CD4-positive, alpha-beta memory T cell (primary cell): Measurements from ENCODE around the gene SS18. TPM values are rescaled to one million over a fixed set of nuclear protein-coding genes. Genes with fewer than 3 reads are reported as not detected.

Experiments used
- CTCF ChIA-PET: fragments of 350-600 bp; sonication (Branson Sonifier 250); formaldehyde crosslinking; loops from one replicate; lab custom pipeline; 2021; ENCODE audit warnings: inconsistent platforms; ENCODE audit not compliant: partially characterized antibody; lab: Charles Lee
- POLR2A ChIA-PET: fragments of 350-600 bp; sonication (Branson Sonifier 250); formaldehyde crosslinking; loops from one replicate; lab custom pipeline; 2021; ENCODE audit not compliant: partially characterized antibody; lab: Charles Lee
- DNase-seq, 5 donors: peaks; one replicate each; pipeline versions ENCODE4 v3.0.0 to v3.0.0-alpha.2; 2020 to 2022; ENCODE audit warnings: mixed read lengths in 1 of 5
- H3K27ac ChIP-seq: one replicate; pipeline ENCODE4 v1.7.0; 2013; ENCODE audit warnings: low read depth, low read length
- H3K27me3 ChIP-seq: 2 replicates; pipeline ENCODE4 v1.7.0; 2013; ENCODE audit warnings: mild to moderate bottlenecking, low read length, moderate library complexity; ENCODE audit not compliant: insufficient read depth
- H3K36me3 ChIP-seq: 2 replicates; pipeline ENCODE4 v1.7.0; 2013; ENCODE audit warnings: mild to moderate bottlenecking, low read length, moderate library complexity; ENCODE audit not compliant: insufficient read depth
- H3K4me1 ChIP-seq: 2 replicates; pipeline ENCODE4 v1.7.0; 2013; ENCODE audit warnings: mild to moderate bottlenecking, low read length, moderate library complexity; ENCODE audit not compliant: insufficient read depth
- H3K4me3 ChIP-seq, 2 donors: one replicate each; pipeline ENCODE4 v1.7.0; 2013; ENCODE audit warnings: low read length in 2 of 2, mild to moderate bottlenecking in 1 of 2
- H3K9me3 ChIP-seq, 2 donors: one replicate each; pipeline ENCODE4 v1.7.0; 2013; ENCODE audit warnings: low read length in 2 of 2, control low read depth in 1 of 2; ENCODE audit not compliant: control insufficient read depth in 1 of 2
- H3K27ac Mint-ChIP-seq, 7 donors: one replicate each; pipeline ENCODE4 v1.8.0; 2020 to 2021; ENCODE audit warnings: mixed read lengths in 7 of 7, mild to moderate bottlenecking in 6 of 7, inconsistent platforms in 3 of 7, moderate library complexity in 3 of 7
- H3K27me3 Mint-ChIP-seq, 2 donors: one replicate each; pipeline ENCODE4 v1.8.0; 2020 to 2021; ENCODE audit warnings: mixed read lengths in 2 of 2
- H3K36me3 Mint-ChIP-seq, 2 donors: one replicate each; pipeline ENCODE4 v1.8.0; 2020 to 2021; ENCODE audit warnings: mixed read lengths in 2 of 2, inconsistent platforms in 1 of 2, mild to moderate bottlenecking in 1 of 2
- H3K4me1 Mint-ChIP-seq, 4 donors: one replicate each; pipeline ENCODE4 v1.8.0; 2020 to 2021; ENCODE audit warnings: mixed read lengths in 4 of 4, mild to moderate bottlenecking in 1 of 4
- H3K4me3 Mint-ChIP-seq, 8 donors: one replicate each; pipeline ENCODE4 v1.8.0; 2020 to 2021; ENCODE audit warnings: mixed read lengths in 8 of 8, mild to moderate bottlenecking in 7 of 8, moderate library complexity in 6 of 8, inconsistent platforms in 3 of 8
- H3K9me3 Mint-ChIP-seq, 8 donors: one replicate each; pipeline ENCODE4 v1.8.0; 2020 to 2021; ENCODE audit warnings: mixed read lengths in 8 of 8, mild to moderate bottlenecking in 5 of 8, inconsistent platforms in 3 of 8, moderate library complexity in 1 of 8
- intact Hi-C: fragments of 100-400 bp; cut with micrococcal nuclease; formaldehyde crosslinking; loops from one replicate; pipeline ENCODE4 v1.15.1; 2023
- polyA plus RNA-seq, 2 donors: library from polyadenylated mRNA; unstranded; fragments of 300-500 nt; fragmentation: Illumina TruSeq; gene quantifications; one replicate each; pipeline ENCODE4 v1.2.3, GENCODE V29; 2021
- total RNA-seq, 2 experiments: library from RNA; stranded (reverse); gene quantifications; one replicate each; pipeline ENCODE4 v1.2.3, GENCODE V29; 2021

SS18 gene
- total and polyA plus RNA-seq, 4 experiments from 2014 or later, result 34.5 to 79.3 (median 58.9) TPM

DNA sequence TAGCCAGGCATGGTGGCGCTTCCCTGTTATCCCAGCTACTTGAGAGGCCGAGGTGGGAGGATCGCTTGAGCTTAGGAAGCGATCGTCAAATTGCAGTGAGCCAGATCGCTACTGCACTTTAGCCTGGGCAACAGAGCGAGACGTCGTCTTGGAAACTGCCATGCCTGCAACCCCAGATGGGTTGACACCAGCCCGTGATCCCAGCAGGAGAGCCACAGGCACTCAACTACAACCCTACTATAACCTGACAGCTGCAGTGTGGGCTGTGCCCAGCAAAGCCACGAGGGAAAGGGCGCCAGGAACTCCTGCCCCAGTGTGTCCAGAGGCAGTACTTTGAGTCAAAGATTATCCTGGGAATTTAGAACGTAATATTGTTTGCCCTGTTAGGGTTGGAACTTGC, 85.6 kb downstream of the SS18 start:
- H3K27ac Mint-ChIP-seq, result no peak overlapping the region
- H3K27ac ChIP-seq, result no peak overlapping the region
- no peaks in the 10 kb centered on the region for H3K9me3 ChIP-seq
- peaks cover 0 to 5% (median under 1%) of the 10 kb centered on the region in 4 donors for H3K4me1 Mint-ChIP-seq
- CTCF ChIA-PET, result no interaction called here
- POLR2A ChIA-PET, result no interaction called here
- no peaks in the 10 kb centered on the region for H3K36me3 ChIP-seq
- H3K36me3 Mint-ChIP-seq, result no peaks in the 10 kb centered on the region
- no peak overlapping the region for H3K4me3 ChIP-seq
- H3K4me1 ChIP-seq, result no peaks in the 10 kb centered on the region
- intact Hi-C loops, result no loop called here
- no peak overlapping the region for H3K4me3 Mint-ChIP-seq
- H3K27me3 Mint-ChIP-seq, result no peaks in the 10 kb centered on the region
- no peaks in the 10 kb centered on the region for H3K27me3 ChIP-seq
- no peak for DNase-seq
- H3K9me3 Mint-ChIP-seq, result peaks cover 0 to 2% (median 0%) of the 10 kb centered on the region in 8 donors

DNA sequence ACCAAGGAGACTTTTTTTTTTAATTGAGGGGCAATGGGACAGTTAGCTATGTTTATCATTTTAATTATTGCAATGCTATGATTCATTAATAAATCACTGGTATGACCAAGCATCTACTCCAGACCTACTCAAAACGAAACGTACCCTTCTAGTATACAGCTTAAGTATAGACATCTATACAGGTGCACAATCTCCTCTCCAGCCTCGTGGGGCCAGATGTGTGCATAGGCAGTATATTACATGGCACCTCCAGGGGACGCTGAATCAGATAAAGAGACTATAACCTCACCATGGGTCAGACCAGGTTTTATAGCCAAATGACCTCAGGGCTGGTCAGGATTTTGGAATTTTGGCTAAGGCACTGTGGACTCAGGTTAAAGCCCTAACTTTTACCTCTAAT, 86.6 kb downstream of the SS18 start:
- H3K4me3 Mint-ChIP-seq, result no peak overlapping the region
- no peaks in the 10 kb centered on the region for H3K27me3 Mint-ChIP-seq
- Histone ChIP-seq H3K27me3 (no peaks in the 10 kb centered on the region), H3K36me3 (no peaks in the 10 kb centered on the region), H3K27ac (no peak overlapping the region), H3K4me1 (no peaks in the 10 kb centered on the region), H3K4me3 (no peak overlapping the region), H3K9me3 (no peaks in the 10 kb centered on the region)
- ChIA-PET CTCF (no interaction called here), POLR2A (no interaction called here)
- H3K27ac Mint-ChIP-seq, result no peak overlapping the region
- intact Hi-C loops, result no loop called here
- H3K9me3 Mint-ChIP-seq, result peaks cover 0 to 7% (median 0%) of the 10 kb centered on the region in 8 donors
- peaks cover 0 to 5% (median under 1%) of the 10 kb centered on the region in 4 donors for H3K4me1 Mint-ChIP-seq
- DNase-seq, result no peak
- peaks cover 0 to 4% of the 10 kb centered on the region in 2 donors for H3K36me3 Mint-ChIP-seq

DNA sequence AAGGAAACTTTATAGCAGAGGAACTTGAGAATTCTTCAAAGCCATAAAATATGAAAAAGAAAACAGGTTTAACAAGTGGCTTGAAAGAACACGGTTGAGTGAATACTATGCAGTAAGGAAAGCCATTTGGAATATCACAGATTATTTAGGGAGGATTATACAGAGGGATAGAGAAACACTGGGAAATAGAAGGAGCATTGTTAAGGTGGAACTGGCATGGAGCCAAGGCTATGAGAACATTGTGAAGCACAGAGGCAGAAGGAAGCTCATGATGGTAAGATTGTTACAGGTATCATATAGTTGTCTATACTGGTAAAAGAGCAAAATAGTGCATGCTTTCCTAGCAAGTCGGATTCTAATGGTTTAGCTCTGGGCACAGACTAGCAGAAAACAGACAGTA, 87.1 kb downstream of the SS18 start:
- ChIA-PET POLR2A (no interaction called here), CTCF (no interaction called here)
- Histone ChIP-seq H3K4me1 (no peaks in the 10 kb centered on the region), H3K27ac (no peak overlapping the region), H3K9me3 (no peaks in the 10 kb centered on the region), H3K4me3 (no peak overlapping the region), H3K27me3 (no peaks in the 10 kb centered on the region), H3K36me3 (no peaks in the 10 kb centered on the region)
- no peak for DNase-seq
- Mint-ChIP-seq H3K9me3 (peaks cover 0 to 8% (median 0%) of the 10 kb centered on the region in 8 donors), H3K27me3 (no peaks in the 10 kb centered on the region), H3K4me1 (peaks cover 0 to 5% (median under 1%) of the 10 kb centered on the region in 4 donors), H3K4me3 (no peak overlapping the region), H3K36me3 (peaks cover 0 to 4% of the 10 kb centered on the region in 2 donors), H3K27ac (no peak overlapping the region)
- intact Hi-C loops, result no loop called here

DNA sequence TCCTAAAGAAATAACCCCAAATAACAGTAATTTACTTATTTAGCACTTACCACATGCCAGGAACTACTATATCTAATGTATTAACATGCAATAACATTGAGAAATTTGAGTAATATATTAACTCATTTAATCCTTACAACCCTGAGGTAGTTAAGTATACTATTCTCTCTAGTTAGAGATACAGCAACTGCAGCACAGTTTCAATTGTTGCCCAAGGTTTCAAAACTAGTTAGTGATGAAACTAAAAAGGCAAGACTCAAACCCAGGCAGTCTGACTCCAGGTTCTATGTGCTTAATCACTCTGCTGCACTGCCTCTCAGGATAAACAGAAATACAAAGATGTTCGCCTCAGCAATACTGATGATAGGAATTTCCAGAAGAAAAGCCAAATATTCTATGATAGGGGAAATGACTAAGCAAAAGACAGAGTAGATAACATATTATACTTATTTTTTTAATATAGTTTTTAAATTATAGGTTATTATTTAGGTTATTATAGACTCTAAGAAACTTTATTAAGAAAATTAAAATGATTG, 88.0 kb downstream of the SS18 start:
- CTCF ChIA-PET, result no interaction called here
- H3K27me3 Mint-ChIP-seq, result no peaks in the 10 kb centered on the region

DNA sequence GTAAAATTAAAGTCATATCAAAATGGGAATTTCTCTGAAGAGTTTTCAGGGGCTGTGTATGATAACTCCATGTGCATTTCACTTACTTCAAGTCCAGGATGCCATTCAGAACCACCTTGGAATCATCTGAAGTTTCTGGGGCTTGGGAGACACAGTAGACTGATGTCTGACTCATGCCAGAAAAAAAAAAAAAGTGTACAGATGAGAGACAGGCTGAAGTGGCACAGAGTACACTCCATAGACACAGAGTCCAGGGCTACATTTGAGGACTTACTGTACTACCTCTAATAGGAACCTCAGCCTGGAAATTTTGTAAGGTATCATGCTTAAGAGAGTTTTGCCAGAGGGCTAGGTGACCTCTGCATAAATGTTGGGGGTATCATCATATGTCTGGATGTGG, 92.0 kb downstream of the SS18 start:
- Mint-ChIP-seq H3K4me3 (no peak overlapping the region), H3K27me3 (no peaks in the 10 kb centered on the region), H3K36me3 (peaks cover 0 to 4% of the 10 kb centered on the region in 2 donors), H3K27ac (no peak overlapping the region), H3K4me1 (no peaks in the 10 kb centered on the region), H3K9me3 (peaks cover 0 to 8% (median 0%) of the 10 kb centered on the region in 8 donors)
- POLR2A ChIA-PET, result no interaction called here
- Histone ChIP-seq H3K4me3 (no peak overlapping the region), H3K27me3 (no peaks in the 10 kb centered on the region), H3K4me1 (no peaks in the 10 kb centered on the region), H3K9me3 (no peaks in the 10 kb centered on the region), H3K36me3 (no peaks in the 10 kb centered on the region), H3K27ac (no peak overlapping the region)
- intact Hi-C loops, result no loop called here
- DNase-seq, result no peak
- CTCF ChIA-PET, result no interaction called here

More for the DNA sequence above, 88.0 kb downstream of the SS18 start:
- intact Hi-C loops, result no loop called here
- Histone ChIP-seq H3K4me1 (no peaks in the 10 kb centered on the region), H3K9me3 (no peaks in the 10 kb centered on the region), H3K27ac (no peak overlapping the region), H3K27me3 (no peaks in the 10 kb centered on the region), H3K36me3 (no peaks in the 10 kb centered on the region), H3K4me3 (no peak overlapping the region)
- POLR2A ChIA-PET, result no interaction called here
- Mint-ChIP-seq H3K27ac (no peak overlapping the region), H3K36me3 (peaks cover 0 to 4% of the 10 kb centered on the region in 2 donors), H3K9me3 (peaks cover 0 to 8% (median 0%) of the 10 kb centered on the region in 8 donors), H3K4me3 (no peak overlapping the region), H3K4me1 (no peaks in the 10 kb centered on the region)
- no peak for DNase-seq

DNA sequence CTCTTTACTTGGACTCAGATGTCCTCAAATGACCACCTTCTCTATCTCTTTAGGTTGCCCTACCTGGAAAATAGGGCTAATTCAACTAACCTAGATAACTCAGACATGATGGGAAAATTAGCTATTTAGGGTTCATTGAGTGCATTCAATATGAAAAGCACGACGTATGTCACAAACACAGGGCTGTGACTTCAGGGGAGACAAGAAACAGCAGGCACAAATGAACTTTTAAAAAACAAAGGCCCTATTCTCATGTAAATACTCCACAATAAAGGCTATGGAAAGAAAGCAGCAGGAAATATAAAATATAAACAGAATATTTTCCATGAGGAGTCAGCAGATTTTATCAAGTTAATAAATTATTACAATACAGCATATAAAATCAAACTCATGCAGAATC, 97.8 kb downstream of the SS18 start:
- H3K27me3 ChIP-seq, result no peaks in the 10 kb centered on the region
- CTCF ChIA-PET, result interaction anchor here (0.7 kb wide), 1 partner anchor 251 kb away, joined by 3 read pairs; no protein-coding TSS in a partner anchor
- POLR2A ChIA-PET, result no interaction called here

DNA sequence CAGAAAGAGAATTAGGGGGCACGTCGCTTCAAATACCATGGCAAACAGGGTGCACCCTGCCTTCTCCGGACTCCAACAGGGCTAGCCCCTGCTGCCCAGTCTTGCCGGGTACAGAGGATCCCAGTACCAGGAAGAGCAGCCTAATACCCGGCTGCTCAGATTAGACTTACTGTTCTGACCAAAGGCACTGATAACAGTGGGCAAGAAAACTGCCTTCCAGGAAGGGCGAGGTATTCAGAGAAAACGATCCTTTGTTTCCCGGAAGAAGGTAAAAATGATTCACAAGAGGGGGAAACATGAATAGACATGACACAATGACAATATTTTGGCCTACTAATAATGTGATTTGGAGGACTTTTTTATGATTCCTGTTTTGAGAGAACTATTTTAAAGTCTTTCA, 99.9 kb downstream of the SS18 start:
- Mint-ChIP-seq H3K27ac (no peak overlapping the region), H3K27me3 (peaks cover 3 to 5% of the 10 kb centered on the region in 2 donors), H3K4me1 (no peaks in the 10 kb centered on the region), H3K9me3 (peaks cover 0 to 3% (median 0%) of the 10 kb centered on the region in 8 donors), H3K4me3 (no peak overlapping the region), H3K36me3 (peaks cover 0 to 4% of the 10 kb centered on the region in 2 donors)
- Histone ChIP-seq H3K36me3 (no peaks in the 10 kb centered on the region), H3K4me3 (no peak overlapping the region), H3K27me3 (no peaks in the 10 kb centered on the region), H3K4me1 (no peaks in the 10 kb centered on the region), H3K27ac (no peak overlapping the region), H3K9me3 (no peaks in the 10 kb centered on the region)
- intact Hi-C loops, result no loop called here
- ChIA-PET CTCF (no interaction called here), POLR2A (no interaction called here)
- no peak for DNase-seq

More for the DNA sequence above, 97.8 kb downstream of the SS18 start:
- H3K36me3 ChIP-seq, result no peaks in the 10 kb centered on the region
- peaks cover 2 to 4% of the 10 kb centered on the region in 2 donors for H3K27me3 Mint-ChIP-seq
- H3K4me1 ChIP-seq, result no peaks in the 10 kb centered on the region
- peaks cover 0 to 4% of the 10 kb centered on the region in 2 donors for H3K36me3 Mint-ChIP-seq
- no peaks in the 10 kb centered on the region for H3K9me3 ChIP-seq
- no peak overlapping the region for H3K4me3 ChIP-seq
- H3K27ac ChIP-seq, result no peak overlapping the region
- DNase-seq, result no peak
- peaks cover 0 to 3% (median 0%) of the 10 kb centered on the region in 8 donors for H3K9me3 Mint-ChIP-seq
- intact Hi-C loops, result no loop called here
- no peak overlapping the region for H3K4me3 Mint-ChIP-seq
- H3K27ac Mint-ChIP-seq, result no peak overlapping the region
- no peaks in the 10 kb centered on the region for H3K4me1 Mint-ChIP-seq
